WTC11 (cell line): Measurements from ENCODE around the gene OBSCN. TPM values are rescaled to one million over a fixed set of nuclear protein-coding genes. Genes with fewer than 3 reads are reported as not detected.

ENCODE experiments used
- ATAC-seq: fragments of 200-7000 bp; cut with Tn5 transposase; 2 replicates; pipeline ENCODE4 v1.10.0; 2021; ENCODE audit warnings: mild to moderate bottlenecking, moderate library complexity
- CTCF ChIA-PET: fragments of 300-600 bp; sonication (Branson Sonifier 250); formaldehyde crosslinking; loops from one replicate; lab custom pipeline; 2021; ENCODE audit warnings: antibody characterized with exemption; lab: Charles Lee
- POLR2A ChIA-PET: fragments of 350-600 bp; sonication (Branson Sonifier 250); formaldehyde crosslinking; loops from one replicate; lab custom pipeline; 2021; ENCODE audit warnings: antibody characterized with exemption; lab: Charles Lee
- DNase-seq: peaks from one replicate; pipeline ENCODE4 v3.0.0; 2021; ENCODE audit warnings: low spot score
- H3K27ac Mint-ChIP-seq: 2 replicates; pipeline ENCODE4 v1.8.0; 2021; ENCODE audit warnings: mixed read lengths
- H3K27me3 Mint-ChIP-seq: 2 replicates; pipeline ENCODE4 v1.8.0; 2021; ENCODE audit warnings: low read depth, mild to moderate bottlenecking, moderate library complexity, mixed read lengths
- H3K36me3 Mint-ChIP-seq: 2 replicates; pipeline ENCODE4 v1.8.0; 2021; ENCODE audit warnings: mixed read lengths
- H3K4me1 Mint-ChIP-seq: 2 replicates; pipeline ENCODE4 v1.8.0; 2022; ENCODE audit warnings: mixed read lengths
- H3K4me3 Mint-ChIP-seq: 2 replicates; pipeline ENCODE4 v1.8.0; 2021; ENCODE audit warnings: mild to moderate bottlenecking, moderate library complexity, mixed read lengths
- H3K9me3 Mint-ChIP-seq: 2 replicates; pipeline ENCODE4 v1.8.0; 2021; ENCODE audit warnings: mixed read lengths
- AFF4 ChIP-seq: sonication (generic); formaldehyde crosslinking; IDR thresholded peaks from 2 replicates; pipeline ENCODE4 v1.8.1; 2023; ENCODE audit warnings: mild to moderate bottlenecking, missing genetic modification reagents, borderline replicate concordance
- ATF3 ChIP-seq: sonication (generic); formaldehyde crosslinking; conservative IDR thresholded peaks from 2 replicates; pipeline ENCODE4 v1.8.1; 2022; ENCODE audit warnings: mild to moderate bottlenecking, missing genetic modification reagents
- CDX4 ChIP-seq: fragments of 250-450 bp; sonication (Bioruptor Pico); IDR thresholded peaks from 2 replicates; pipeline ENCODE4 v1.9.0; 2021; ENCODE audit warnings: moderate library complexity, mild to moderate bottlenecking, inconsistent platforms, borderline replicate concordance
- ESRRA ChIP-seq: sonication (generic); formaldehyde crosslinking; IDR thresholded peaks from 2 replicates; pipeline ENCODE4 v1.8.1; 2022; ENCODE audit warnings: mild to moderate bottlenecking, missing genetic modification reagents, borderline replicate concordance
- FOXJ3 ChIP-seq: sonication (generic); formaldehyde crosslinking; IDR thresholded peaks from 2 replicates; pipeline ENCODE4 v1.9.0; 2021; ENCODE audit warnings: missing genetic modification reagents, mild to moderate bottlenecking, borderline replicate concordance
- MAX ChIP-seq: sonication (generic); formaldehyde crosslinking; IDR thresholded peaks from 2 replicates; pipeline ENCODE4 v1.8.0; 2022; ENCODE audit warnings: mild to moderate bottlenecking, missing genetic modification reagents
- MYBL2 ChIP-seq: sonication (generic); formaldehyde crosslinking; IDR thresholded peaks from 2 replicates; pipeline ENCODE4 v1.8.1; 2023; ENCODE audit warnings: mild to moderate bottlenecking, moderate library complexity, missing genetic modification reagents
- TEAD1 ChIP-seq: sonication (generic); formaldehyde crosslinking; IDR thresholded peaks from 2 replicates; pipeline ENCODE4 v1.8.0; 2022; ENCODE audit warnings: mild to moderate bottlenecking, missing genetic modification reagents
- TP53 ChIP-seq: sonication (generic); formaldehyde crosslinking; IDR thresholded peaks from 2 replicates; pipeline ENCODE4 v1.8.1; 2023; ENCODE audit warnings: mild to moderate bottlenecking, missing genetic modification reagents
- USF1 ChIP-seq: sonication (generic); formaldehyde crosslinking; IDR thresholded peaks from 2 replicates; pipeline ENCODE4 v1.8.0; 2022; ENCODE audit warnings: mild to moderate bottlenecking, missing genetic modification reagents
- USF2 ChIP-seq: sonication (generic); formaldehyde crosslinking; IDR thresholded peaks from 2 replicates; pipeline ENCODE4 v1.8.1; 2023; ENCODE audit warnings: mild to moderate bottlenecking, missing genetic modification reagents, moderate library complexity
- ZMAT4 ChIP-seq: fragments of 250-450 bp; sonication (Bioruptor Pico); IDR thresholded peaks from 2 replicates; pipeline ENCODE4 v1.9.0; 2021; ENCODE audit warnings: mild to moderate bottlenecking
- ZNF121 ChIP-seq: sonication (generic); formaldehyde crosslinking; IDR thresholded peaks from 2 replicates; pipeline ENCODE4 v1.8.0; 2023; ENCODE audit warnings: missing genetic modification reagents
- ZNF219 ChIP-seq: sonication (generic); formaldehyde crosslinking; IDR thresholded peaks from 2 replicates; pipeline ENCODE4 v1.8.0; 2023; ENCODE audit warnings: missing genetic modification reagents, mild to moderate bottlenecking, borderline replicate concordance
- ZNF232 ChIP-seq: sonication (generic); formaldehyde crosslinking; IDR thresholded peaks from 2 replicates; pipeline ENCODE4 v1.8.0; 2022; ENCODE audit warnings: mild to moderate bottlenecking, missing genetic modification reagents
- ZNF416 ChIP-seq: fragments of 250-450 bp; sonication (Bioruptor Pico); IDR thresholded peaks from 2 replicates; pipeline ENCODE4 v1.9.0; 2021; ENCODE audit warnings: mild to moderate bottlenecking, inconsistent platforms
- ZNF425 ChIP-seq: fragments of 250-450 bp; sonication (Bioruptor Pico); conservative IDR thresholded peaks from 2 replicates; pipeline ENCODE4 v1.9.0; 2021; ENCODE audit warnings: mild to moderate bottlenecking
- ZNF671 ChIP-seq: fragments of 250-450 bp; sonication (Bioruptor Pico); IDR thresholded peaks from 2 replicates; pipeline ENCODE4 v1.8.0; 2021; ENCODE audit warnings: mild to moderate bottlenecking
- total RNA-seq: library from RNA; stranded (reverse); gene quantifications from 3 replicates; pipeline ENCODE4 v1.2.3, GENCODE V29; 2021

The OBSCN gene
- total RNA-seq, 1 experiment from 2014 or later = 38.8 TPM

- no peak for TF ChIP-seq ZNF671 (CRISPR knock-in tag)
- TF ChIP-seq ZNF219 = no peak
- no peak for TF ChIP-seq MYBL2 (CRISPR knock-in tag)
- no peak for TF ChIP-seq TP53 (CRISPR knock-in tag)
- TF ChIP-seq ZNF425 = no peak
- no peak for TF ChIP-seq FOXJ3 (CRISPR knock-in tag)
- no peak for TF ChIP-seq MAX (CRISPR knock-in tag)
- TF ChIP-seq TEAD1 (CRISPR knock-in tag) = no peak
- no peak for TF ChIP-seq ZMAT4
- TF ChIP-seq AFF4 (CRISPR knock-in tag) = no peak
- no peak for TF ChIP-seq ATF3 (CRISPR knock-in tag)
- TF ChIP-seq ESRRA (CRISPR knock-in tag) = no peak
- no peak for TF ChIP-seq ZNF232 (CRISPR knock-in tag)
- TF ChIP-seq, all 79 proteins: peak for 0
- Mint-ChIP-seq H3K9me3 (no peaks in the 10 kb centered on the region), H3K27me3 (no peaks in the 10 kb centered on the region; the same call in 1 of the 2 replicates), H3K4me1 (peaks cover 3% of the 10 kb centered on the region; the same call in 1 of the 2 replicates), H3K27ac (no peak overlapping the region), H3K4me3 (no peak overlapping the region), H3K36me3 (no peaks in the 10 kb centered on the region)
- DNase-seq (peak; percentile 8), ATAC-seq (no peak)
- ChIA-PET CTCF (no interaction called here), POLR2A (no interaction called here)
These were observed 158.4 kb downstream of the OBSCN start for GRCh38 chr1:228366062-228366865.

- Mint-ChIP-seq H3K27me3 (no peaks in the 10 kb centered on the region; the same call in 1 of the 2 replicates), H3K36me3 (no peaks in the 10 kb centered on the region), H3K9me3 (no peaks in the 10 kb centered on the region), H3K4me3 (no peak overlapping the region), H3K27ac (no peak overlapping the region), H3K4me1 (peaks cover 3% of the 10 kb centered on the region; the same call in 1 of the 2 replicates)
- no peak for ATAC-seq
- ChIA-PET POLR2A (no interaction called here), CTCF (interaction anchor here (1.2 kb wide), 2 partner anchors 26 to 97 kb away, joined by 4 to 6 read pairs; no protein-coding TSS in a partner anchor)
- TF ChIP-seq USF1 (CRISPR knock-in tag) = no peak
- TF ChIP-seq ZNF121 (CRISPR knock-in tag) = no peak
- TF ChIP-seq ZNF416 (CRISPR knock-in tag) = no peak
- no peak for TF ChIP-seq AFF4 (CRISPR knock-in tag)
- TF ChIP-seq CDX4 (CRISPR knock-in tag) = no peak
- TF ChIP-seq USF2 (CRISPR knock-in tag) = no peak
- peak; percentile 10 for DNase-seq
These were observed 159.3 kb downstream of the OBSCN start for GRCh38 chr1:228366866-228367741.
